Fibroblast of the aortic adventitia (primary cell): ENCODE results near the gene PCDH9. TPM values are rescaled to one million over a fixed set of nuclear protein-coding genes. Genes with fewer than 3 reads are reported as not detected.

Experiments used
- DNase-seq: peaks from one replicate; pipeline ENCODE4 v3.0.0-alpha.2; 2010; ENCODE audit warnings: low read depth
- H3K4me3 ChIP-seq: 2 replicates; pipeline ENCODE4 v1.5.1; 2011; ENCODE audit warnings: low read depth, mild to moderate bottlenecking, control low read depth, low read length, moderate library complexity
- CTCF ChIP-seq: IDR thresholded peaks from 2 replicates; pipeline ENCODE4 v1.5.1; 2011; ENCODE audit warnings: mild to moderate bottlenecking, low read length, control low read depth, inconsistent platforms; ENCODE audit not compliant: insufficient read depth
- total RNA-seq: library from RNA; depleted of rRNA; stranded (reverse); fragments of >200 nt; gene quantifications from 2 replicates; pipeline ENCODE4 v1.2.3, GENCODE V29; 2012; ENCODE audit warnings: low replicate concordance

The PCDH9 gene
- total RNA-seq, 1 donor, result 19.0 TPM

- DNase-seq, result no peak
- no peak overlapping the region for H3K4me3 ChIP-seq
- TF ChIP-seq CTCF, result no peak
These were observed 54.2 kb downstream of the PCDH9 start for GRCh38 chr13:67175836-67176459.

- no peak overlapping the region for H3K4me3 ChIP-seq
- no peak for DNase-seq
- TF ChIP-seq CTCF, result no peak
These were observed 61.8 kb downstream of the PCDH9 start for GRCh38 chr13:67168384-67168783.

- no peak overlapping the region for H3K4me3 ChIP-seq
- TF ChIP-seq CTCF, result no peak
- DNase-seq, result no peak
These were observed 62.7 kb downstream of the PCDH9 start for GRCh38 chr13:67167420-67167819.

GRCh38 chr13:67161176-67161575 is 69.0 kb downstream of the PCDH9 start:
- no peak overlapping the region for H3K4me3 ChIP-seq
- TF ChIP-seq CTCF, result no peak
- DNase-seq, result no peak

GRCh38 chr13:67158903-67159302 is 71.2 kb downstream of the PCDH9 start:
- H3K4me3 ChIP-seq, result no peak overlapping the region
- TF ChIP-seq CTCF, result no peak
- DNase-seq, result no peak

GRCh38 chr13:67156723-67157060 is 73.4 kb downstream of the PCDH9 start:
- TF ChIP-seq CTCF, result no peak
- H3K4me3 ChIP-seq, result no peak overlapping the region
- DNase-seq, result no peak
